Measurements from ENCODE around the gene GUCY1B1.

GUCY1B1 gene

DNA sequence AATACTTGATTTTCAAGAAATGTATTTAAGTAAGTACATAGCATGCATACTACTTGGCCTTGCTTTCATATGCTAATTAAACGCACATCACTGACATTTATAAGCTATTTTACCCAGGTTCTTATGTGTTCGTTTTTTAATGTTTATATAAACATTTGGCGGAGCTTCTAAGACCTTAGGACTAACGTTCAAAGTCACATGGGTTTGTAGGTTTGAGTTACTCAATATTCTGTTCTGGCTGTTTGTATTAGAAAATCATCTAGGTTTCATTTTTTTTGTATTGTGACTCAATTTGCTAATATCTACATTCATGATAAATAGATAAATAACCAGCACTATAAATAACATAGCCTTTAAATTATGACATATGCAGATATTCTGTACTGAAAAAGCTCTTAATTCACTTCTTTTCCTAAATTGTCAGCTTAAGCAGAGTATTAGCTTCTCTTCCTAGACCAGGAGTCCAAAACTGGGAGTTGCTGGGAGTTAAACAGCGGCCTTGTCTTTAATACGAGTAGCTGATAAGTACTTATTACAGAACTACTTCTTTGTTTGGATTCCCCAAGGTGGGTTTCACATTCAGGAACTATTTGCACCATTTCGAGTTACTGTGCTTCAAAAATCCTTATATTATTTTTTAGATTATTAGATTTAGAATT is 42.0 kb downstream of the GUCY1B1 start:
- no peak for DNase-seq

DNA sequence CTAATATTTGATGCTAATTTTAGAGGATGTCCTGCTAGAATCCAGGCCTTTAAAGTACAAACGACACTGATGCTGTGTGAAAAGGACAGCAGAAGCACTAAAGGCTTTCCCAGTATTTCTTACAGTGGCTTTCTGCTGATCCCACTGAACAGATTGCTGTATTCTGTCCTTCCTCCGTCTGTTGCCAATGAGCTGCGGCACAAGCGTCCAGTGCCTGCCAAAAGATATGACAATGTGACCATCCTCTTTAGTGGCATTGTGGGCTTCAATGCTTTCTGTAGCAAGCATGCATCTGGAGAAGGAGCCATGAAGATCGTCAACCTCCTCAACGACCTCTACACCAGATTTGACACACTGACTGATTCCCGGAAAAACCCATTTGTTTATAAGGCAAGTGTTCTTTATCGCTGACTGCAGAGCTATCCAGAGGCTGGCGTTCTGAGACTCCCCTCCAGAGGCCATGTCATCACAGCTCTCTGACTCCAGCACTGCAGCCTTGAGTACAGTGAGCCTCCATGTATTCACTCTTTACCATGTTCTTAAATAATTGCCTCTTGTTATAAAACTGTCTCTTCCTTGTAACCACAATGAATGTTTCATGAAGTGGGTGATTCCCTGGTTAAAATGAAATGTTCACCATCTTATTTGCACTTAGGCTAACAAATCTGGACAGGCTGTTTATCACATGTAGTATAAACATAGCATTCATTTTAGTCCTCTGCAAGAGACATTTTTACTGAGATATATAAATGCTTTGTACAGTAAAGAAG is 43.6 kb downstream of the GUCY1B1 start:
- DNase-seq: no peak

DNA sequence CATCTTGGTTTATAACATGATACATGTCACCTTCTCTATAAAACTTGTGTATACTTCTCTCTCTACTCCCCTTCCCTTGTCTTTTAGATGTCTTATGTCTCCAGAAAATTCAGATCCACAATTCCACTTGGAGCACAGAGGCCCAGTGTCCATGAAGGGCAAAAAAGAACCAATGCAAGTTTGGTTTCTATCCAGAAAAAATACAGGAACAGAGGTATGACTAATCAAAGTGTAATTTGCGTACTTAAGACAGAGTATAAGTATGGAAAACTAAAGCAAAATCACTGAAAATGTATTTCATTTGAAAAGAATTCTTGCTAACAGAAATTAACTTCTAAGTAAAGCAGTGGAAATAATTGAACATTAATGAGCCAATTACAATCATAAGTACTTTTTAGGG is 46.2 kb downstream of the GUCY1B1 start:
- DNase-seq: no peak

DNA sequence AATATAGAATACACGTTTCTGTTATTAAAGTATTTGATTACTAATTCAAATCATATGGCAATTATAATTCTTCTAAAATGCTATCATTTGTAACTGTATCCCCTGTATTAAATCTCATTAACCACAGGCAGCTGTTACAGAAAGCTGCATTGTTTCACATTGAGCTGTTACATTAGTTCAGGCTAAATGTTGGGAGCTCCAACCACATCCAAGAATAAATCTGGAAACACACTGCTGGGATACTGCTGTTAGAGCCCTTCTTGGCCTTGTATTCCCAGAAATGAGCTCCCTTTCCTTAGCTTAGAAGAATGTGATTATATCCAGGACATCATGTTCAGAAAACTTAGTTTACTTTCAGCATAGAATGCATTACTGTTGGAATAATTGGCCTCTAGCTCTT is 48.2 kb downstream of the GUCY1B1 start:
- no peak for DNase-seq

DNA sequence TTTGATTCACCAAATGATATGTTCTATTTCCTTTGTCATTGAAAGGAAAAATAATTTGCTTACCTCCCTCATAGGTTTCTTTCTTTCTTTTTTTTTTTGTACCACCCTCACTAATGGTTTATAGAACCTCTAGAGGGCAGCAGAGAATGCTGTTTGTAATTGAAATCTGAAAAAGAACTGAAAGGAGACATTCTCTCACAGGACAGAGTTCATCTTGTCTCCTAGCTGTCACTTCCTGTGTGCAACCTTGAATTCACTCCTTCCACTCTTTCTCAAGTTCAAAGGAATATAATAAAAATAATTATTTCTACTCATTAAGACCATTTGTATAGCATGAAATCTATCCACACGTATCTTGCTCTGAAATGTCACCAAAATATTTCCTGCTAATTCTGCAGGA is 51.0 kb downstream of the GUCY1B1 start:
- no peak for DNase-seq

DNA sequence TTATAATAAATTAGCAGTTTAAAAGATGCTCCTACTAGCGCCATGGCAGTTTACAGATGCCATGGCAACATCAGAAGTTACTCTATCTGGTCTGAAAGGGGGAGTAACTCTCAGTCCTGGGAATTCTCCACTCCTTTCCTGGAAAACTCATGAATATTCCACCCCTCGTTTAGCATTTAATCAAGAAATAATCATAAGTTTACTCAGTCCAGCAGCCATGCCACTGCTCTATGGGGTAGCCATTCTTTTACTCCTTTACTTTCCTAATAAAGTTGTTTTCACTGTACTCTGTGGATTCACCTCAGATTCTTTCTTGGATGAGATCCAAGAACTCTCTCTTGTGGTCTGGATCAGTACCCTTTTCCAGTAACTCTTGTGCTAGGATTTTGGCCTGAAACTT is 52.3 kb downstream of the GUCY1B1 start:
- no peak for DNase-seq

DNA sequence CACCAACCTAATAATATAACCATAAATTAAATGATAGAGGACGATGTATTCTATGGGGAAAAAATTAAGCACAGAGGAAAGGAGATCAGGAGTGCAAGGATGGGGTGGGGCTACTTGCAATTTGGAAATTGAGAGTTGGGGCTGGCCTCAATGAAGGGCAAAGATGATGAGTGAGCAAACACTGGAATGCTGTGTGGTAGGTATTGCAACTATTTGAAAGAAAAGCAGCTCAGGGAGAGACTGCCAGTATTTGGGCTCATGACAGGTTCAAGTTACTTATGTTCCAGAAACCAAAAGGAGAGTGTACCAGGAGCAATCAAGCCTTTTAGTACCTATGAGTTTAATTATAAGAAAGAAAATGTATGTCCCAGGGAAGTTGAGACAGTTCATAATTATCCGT is 59.8 kb downstream of the GUCY1B1 start:
- no peak for DNase-seq

DNA sequence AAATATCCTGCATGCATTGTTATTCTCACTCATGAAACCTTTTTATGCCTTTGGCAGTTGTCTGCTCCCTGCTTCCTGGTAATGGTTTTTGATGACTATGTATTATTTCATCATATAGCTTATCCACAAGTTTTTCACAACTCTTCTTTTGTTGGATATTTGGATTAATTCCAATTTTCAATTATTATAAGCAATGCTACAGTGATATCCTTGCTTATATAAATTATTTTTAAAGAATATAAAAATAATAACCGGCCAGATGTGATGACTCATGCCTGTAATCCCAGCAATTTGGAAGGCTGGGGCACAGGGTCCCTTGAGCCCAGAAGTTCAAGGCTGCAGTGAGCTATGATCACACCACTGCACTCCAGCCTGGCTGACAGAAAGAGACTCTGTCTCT is 60.2 kb downstream of the GUCY1B1 start:
- DNase-seq: no peak

DNA sequence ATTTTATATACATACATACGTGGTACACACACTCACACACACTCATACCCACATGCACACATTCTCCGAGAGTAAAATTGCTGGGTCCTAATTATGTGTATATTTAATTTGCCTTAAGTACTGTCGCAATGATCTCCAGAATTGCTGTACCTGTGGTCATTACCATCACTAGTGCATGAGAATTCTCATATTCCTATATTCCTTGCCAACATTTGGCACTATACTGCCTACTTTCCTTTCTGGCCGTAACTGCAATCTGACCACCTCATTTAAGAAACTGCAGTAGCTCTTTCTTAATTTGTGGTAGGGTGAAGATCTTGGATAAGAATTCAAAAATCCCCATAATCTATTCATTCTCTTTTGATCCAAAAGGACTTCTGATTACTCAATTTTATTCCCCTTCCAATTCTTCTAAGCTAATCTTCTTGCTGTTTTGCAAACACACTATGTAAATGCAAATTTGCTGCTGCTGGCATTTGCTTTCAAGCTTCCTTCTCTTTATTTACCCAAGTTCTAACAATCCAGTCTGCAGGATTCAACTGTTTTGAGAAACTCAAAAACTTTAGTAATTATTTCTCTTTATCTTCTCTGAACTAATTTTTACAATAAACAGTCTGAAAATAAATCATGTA is 62.2 kb downstream of the GUCY1B1 start:
- no peak for DNase-seq

DNA sequence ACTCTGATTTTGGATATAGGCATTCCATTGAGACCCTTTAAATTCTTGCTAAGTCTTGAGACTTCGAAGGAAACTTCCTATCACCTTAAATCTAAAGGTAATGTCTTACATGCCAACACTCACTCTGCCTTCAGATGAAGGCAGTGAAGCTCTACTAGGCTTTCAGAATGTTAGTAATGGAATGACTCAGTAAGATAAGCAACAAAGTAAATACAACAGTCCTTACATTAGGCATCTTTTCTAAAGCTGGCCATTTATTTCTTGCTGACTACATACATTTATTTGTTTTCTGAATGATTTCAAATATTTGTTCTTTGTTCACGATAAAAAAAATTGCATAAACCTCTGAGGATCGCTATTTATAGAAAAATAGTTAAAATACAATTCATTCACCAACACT is 63.8 kb downstream of the GUCY1B1 start:
- DNase-seq: no peak

DNA sequence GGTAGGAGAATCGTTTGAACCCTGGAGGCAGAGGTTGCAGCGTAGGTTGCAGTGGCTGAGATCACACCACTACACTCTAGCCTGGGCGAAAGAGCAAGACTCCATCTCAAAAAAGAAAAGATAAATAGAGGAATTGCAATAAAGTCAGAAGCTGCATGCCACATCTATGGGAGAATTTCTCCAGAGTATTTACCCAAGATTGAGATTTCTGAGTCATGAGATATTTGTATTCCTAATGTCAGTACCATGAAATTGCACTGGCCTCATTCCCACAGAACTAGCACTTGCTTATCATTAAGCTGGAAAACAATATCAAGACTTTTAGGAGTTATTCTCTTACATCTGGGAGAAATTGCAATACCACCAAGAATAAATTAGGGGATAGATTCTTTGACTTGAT is 69.8 kb downstream of the GUCY1B1 start:
- no peak for DNase-seq

DNA sequence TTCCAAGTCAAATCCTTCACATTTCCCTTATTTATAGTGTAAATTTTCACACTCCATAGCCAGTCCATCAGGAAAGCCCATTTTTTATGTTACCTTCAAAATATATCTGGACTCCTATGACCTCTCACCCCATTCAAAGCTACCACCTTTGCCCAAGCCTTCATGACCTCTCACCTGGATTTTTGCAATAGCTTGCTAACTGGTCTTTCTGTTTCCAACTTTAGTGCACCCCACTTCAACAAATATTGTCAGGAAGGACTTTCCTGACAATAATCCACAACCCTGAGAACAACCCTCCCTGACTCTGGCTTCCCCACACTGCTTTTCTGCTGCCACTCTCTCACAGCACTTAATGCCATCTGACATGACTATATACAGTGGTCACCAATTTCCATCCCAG is 73.8 kb downstream of the GUCY1B1 start:
- no peak for DNase-seq

DNA sequence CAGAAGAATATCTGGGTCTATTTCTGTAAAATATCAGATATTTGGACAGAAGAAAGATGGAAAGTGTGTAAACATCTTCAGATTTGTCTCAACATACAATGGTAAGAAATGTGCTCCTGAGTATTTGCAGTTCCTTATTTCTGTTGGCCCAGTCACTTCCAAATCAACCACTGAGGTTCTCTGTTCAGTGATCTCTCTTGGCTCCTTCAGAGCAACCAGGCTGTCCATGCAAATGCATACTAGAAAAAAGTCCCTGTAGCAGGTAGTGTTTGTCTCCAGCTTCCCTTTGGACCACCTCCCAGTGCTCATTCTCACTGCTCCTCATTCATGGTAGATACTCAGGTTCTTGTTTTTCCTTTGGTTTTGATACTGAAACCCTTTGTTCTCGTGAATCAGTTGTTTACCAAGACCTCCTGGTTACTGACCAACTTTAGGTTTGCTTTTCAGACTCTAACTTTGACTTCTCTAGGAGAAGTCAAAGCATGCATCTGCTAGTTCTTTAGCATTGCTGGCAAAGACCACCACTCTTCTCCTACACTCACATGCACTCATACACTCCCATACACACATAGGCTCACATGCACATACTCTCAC is 78.5 kb downstream of the GUCY1B1 start:
- no peak for DNase-seq

DNA sequence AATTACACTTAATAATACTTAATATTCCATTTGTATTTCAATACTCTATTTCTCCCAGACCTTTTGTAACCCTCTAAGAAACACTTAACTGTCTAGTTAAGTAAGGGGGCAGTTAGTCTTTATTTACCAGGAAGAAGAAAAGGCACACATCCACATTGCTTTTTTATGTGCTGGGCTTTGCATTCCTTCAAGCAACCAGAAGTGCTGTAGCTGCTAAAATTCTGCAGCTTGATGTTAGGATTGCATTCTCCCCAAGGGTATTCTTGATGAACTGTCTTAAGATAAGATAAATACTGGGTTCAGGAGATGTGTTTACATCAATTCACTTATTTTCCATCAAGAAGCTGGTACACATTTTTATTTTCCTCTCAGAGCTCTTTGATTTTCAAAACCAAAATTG is 83.3 kb downstream of the GUCY1B1 start:
- no peak for DNase-seq

DNA sequence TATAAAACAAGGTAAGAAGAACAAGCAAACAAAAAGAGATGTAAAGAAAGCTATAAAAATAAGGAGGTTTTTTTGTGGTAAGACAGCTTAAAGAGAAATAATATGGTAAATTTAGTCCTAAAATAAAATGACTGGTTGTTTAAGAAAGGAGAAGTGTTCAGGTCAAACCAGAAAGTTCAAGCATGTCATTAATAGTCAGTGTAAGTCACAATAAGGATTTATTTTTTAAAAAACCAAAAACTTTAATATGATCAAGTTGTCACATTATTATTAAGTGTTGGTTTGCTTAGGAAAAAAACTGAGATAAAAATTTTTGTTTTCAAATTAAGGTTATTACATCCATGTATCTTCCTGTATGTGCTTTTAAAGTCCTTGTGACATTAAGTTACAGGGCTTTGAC is 88.1 kb downstream of the GUCY1B1 start:
- no peak for DNase-seq

DNA sequence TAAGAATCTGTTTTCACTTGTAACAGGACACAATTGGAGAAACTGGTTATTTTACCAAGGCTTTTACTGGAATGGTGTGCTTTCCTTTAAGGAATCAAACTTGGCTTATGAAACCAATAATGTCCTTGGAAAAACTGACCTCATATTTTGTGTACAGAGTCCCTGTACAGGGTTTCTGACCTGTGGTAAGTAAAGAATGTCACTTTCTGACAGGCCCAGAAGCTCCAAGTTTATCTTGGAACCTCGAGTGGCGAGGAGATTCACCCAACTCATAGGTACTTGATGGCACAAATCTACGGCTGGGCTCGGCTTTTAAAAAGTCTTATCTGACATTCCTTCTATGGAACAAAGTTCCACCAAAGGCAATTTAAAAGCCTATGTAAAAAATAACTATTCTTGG is 90.2 kb downstream of the GUCY1B1 start:
- no peak for DNase-seq

DNA sequence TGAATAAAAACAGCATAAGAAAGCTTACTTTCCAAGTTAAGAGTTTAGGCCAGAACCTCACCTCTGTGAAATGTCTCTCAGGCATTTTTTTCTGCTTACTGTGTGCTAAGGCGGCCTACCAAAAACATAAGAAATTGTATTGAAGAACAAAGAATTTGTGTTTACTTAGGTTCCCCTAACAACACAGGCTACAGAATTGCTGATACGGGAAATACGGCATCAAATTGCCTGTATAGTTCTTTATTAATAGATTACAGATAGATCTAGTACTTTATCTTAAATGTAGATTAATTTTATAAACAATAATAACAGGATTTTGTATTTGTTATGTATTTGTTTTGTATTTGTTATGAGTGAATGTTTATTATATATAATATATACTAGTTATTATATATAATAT is 94.4 kb downstream of the GUCY1B1 start:
- no peak for DNase-seq

DNA sequence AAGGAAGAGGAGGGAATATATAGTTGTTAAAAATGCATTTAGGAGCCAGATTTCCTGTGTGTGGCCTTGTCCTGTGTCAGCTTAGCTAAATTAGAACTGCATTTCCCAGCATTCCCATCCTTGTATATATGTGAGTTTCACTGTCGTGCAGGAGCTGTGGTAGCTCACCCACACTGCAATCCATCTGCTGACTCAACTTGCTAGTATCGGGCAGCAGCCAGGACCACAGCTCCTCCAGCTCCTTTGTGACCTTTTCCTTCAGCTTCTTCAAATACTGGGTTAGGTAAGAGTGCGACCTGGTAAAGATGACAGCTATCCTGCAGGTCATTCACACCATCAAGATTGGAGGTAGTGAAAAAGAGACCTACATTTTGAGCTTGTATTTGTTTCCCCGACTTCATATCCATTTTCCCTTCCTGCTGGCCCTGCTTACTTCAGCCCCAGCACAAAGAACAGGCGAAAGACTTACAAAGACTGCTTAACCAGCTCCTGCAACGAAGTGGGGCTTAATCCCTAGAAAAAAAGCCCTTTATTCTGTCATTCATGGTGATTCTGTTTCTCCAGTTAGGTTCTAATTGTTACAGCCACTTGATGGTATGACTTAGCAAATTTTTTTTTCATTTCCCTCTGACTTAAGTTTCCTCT is 95.9 kb downstream of the GUCY1B1 start:
- no peak for DNase-seq

DNA sequence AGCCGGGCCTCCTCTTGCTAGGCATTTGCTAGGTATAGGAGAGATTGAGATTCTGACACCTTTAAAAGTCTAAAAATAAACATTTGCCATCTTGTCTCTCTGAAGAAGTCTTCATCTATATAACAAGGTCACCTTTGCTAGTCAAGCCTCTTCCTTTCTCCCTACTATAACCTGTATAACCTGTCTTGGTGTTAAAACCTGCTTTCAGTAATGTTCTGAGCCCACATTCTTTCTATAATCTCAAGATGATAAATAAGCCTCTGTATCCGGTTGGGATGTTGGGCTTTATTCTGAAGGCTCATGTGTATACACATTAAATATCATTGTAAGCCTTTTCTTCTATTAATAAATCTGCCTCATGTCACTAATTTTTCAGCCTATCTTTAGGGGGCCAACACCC is 97.1 kb downstream of the GUCY1B1 start:
- DNase-seq: no peak
